Activated T-cell treated with anti-CD3 and anti-CD28 coated beads, Interleukin-2, amount 50 U/mL, for 4 hours (primary cell): ENCODE data around the gene OBP2A. TPM values are rescaled to one million over a fixed set of nuclear protein-coding genes. Genes with fewer than 3 reads are reported as not detected.
A peak's percentile ranks its signal among the peaks of the same experiment; 100 is the strongest.
"Not testable (repeated sequence)": the region's sequence is repeated elsewhere in the genome, so short reads cannot be mapped to it uniquely, and the experiment has no call there.

Experiments used
- ATAC-seq, 2 donors: fragments of 200-7000 bp; cut with Tn5 transposase; one replicate each; pipeline ENCODE4 v1.10.0; 2021
- DNase-seq: peaks from one replicate; pipeline ENCODE4 v3.0.0-alpha.2; 2020
- H3K27me3 Mint-ChIP-seq: one replicate; pipeline ENCODE4 v1.8.0; 2021; ENCODE audit warnings: low read depth, mixed read lengths
- H3K36me3 Mint-ChIP-seq: one replicate; pipeline ENCODE4 v1.8.0; 2022; ENCODE audit warnings: mixed read lengths; ENCODE audit not compliant: insufficient read depth
- H3K4me1 Mint-ChIP-seq: one replicate; pipeline ENCODE4 v1.8.0; 2021; ENCODE audit warnings: low read depth, mixed read lengths
- H3K4me3 Mint-ChIP-seq: one replicate; pipeline ENCODE4 v1.8.0; 2021; ENCODE audit warnings: mild to moderate bottlenecking, moderate library complexity, mixed read lengths
- H3K9me3 Mint-ChIP-seq: one replicate; pipeline ENCODE4 v1.8.0; 2021; ENCODE audit warnings: mixed read lengths
- total RNA-seq, 3 donors: library from RNA; stranded (reverse); gene quantifications; one replicate each; pipeline ENCODE4 v1.2.1, GENCODE V29; 2021

The OBP2A gene, protein sequence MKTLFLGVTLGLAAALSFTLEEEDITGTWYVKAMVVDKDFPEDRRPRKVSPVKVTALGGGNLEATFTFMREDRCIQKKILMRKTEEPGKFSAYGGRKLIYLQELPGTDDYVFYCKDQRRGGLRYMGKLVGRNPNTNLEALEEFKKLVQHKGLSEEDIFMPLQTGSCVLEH
- not detected for total RNA-seq

DNA sequence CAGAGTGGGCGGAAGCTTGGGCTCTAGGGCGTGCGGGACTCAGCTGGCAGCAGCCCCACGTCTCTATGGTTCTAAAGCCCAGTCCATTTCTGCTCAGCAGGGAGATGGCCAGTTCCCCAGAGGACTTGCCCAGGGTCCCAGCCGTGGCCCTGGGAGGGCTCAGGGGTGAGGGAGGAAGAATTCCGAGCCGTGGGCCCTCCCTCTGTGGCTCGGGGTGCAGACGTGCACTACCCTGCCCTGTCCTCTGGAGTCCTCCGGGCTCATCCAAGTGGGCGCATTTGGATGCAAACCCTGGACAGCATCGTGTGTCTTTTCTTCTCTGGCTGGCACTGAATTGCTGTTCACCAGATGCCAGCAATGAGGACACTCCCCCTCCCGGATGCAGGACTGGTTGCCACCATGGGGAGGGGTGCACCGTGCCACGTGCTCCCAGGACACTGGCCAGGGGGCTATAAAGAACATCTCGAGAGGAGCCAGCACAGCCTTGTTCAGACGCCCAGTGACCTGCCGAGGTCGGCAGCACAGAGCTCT, at the start of gene OBP2A:
Gene OBP2A, plus strand, starts transcription at position 481 of the 531 bp plus-strand sequence. CDS start 55 bp downstream, outside the sequence.
- not testable (repeated sequence) for ATAC-seq, DNase-seq, H3K36me3 Mint-ChIP-seq, H3K4me1 Mint-ChIP-seq, H3K9me3 Mint-ChIP-seq, H3K4me3 Mint-ChIP-seq
- peaks cover 11% of the 10 kb centered on the region for H3K27me3 Mint-ChIP-seq

DNA sequence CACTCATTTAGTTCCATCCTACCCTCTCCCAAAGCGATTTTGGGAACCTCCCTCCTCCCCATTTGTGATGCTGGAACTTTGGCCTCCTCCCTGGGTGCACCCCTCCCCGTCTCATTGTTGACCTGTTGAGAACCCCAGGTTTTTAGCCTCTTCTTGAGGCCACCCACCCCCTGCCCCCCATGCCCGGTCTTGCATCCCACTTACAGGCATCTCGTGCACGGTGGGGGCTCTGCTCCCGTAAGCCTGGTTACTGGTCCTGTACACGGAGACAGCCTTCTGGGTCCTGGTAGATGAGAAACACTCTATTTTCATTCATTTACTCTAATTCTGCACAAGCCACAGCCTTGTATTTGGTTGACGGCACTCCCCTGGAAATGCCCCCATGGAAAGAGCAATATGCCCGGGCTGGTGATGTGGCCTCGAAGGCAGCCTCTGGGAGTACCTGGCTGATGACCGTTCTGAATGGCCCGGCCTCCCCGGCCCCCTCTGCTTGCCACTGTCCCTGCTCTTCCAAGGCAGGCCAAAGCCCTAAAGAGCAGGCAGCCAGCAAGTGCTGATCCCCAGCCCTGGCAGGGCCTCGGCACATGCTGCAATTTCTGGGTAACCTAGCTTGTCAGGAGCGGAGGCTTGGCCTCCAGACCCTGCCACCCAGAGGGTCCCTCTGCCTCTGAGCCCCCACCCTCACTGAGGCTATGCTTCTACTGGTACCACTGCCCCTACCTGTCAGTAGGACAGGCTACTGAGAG, 47.4 kb upstream of the OBP2A start:
- H3K27me3 Mint-ChIP-seq = peaks cover 4% of the 10 kb centered on the region
- ATAC-seq = no peak
- H3K36me3 Mint-ChIP-seq = peaks cover 6% of the 10 kb centered on the region
- no peak for DNase-seq
- H3K4me3 Mint-ChIP-seq = peak overlapping the region; percentile 91
- H3K4me1 Mint-ChIP-seq = peaks cover 14% of the 10 kb centered on the region
- H3K9me3 Mint-ChIP-seq = no peaks in the 10 kb centered on the region

DNA sequence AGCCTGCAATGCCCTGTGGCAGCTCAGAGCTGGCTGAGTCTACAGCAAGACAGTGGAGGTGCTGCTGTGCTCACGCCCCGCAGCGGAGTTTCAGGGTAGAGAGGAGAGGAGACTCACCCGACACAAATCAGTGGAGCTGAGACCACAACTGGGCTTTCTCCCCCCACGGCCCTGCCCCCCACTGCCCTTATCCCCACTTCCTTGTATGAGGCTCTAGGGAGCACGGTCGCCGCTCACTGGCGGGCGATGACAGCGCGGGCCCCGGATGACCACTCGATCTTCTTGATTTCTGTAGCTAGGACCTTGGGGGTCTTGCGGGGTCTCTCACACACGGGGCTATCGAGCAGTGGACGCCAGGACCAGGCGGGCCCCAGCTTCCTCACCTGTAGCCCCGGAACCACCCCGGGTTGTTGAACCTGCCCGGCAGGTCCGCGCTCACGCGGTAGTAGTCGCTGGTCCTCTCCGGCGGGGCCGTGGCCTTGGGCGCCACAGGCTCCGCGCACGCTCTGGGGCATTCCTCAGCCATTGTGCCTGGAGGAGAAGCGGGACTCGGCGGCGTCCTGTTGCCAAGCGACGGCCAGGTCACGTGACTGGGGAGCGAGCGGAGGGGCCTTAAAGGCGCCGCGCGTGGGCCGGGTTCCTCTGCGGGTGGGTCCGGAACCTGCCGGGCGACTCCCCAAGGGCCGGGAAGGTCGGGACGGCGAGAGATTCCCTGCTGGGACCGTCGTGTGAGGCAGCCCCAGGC, 46.4 kb upstream of the OBP2A start:
- peaks cover 16% of the 10 kb centered on the region for H3K4me1 Mint-ChIP-seq
- H3K4me3 Mint-ChIP-seq = peak overlapping the region; percentile 91
- peaks cover 14% of the 10 kb centered on the region for H3K36me3 Mint-ChIP-seq
- DNase-seq (peak; percentile 90), ATAC-seq (peak; percentile 54 to 59)
- no peaks in the 10 kb centered on the region for H3K9me3 Mint-ChIP-seq
- peaks cover 4% of the 10 kb centered on the region for H3K27me3 Mint-ChIP-seq

DNA sequence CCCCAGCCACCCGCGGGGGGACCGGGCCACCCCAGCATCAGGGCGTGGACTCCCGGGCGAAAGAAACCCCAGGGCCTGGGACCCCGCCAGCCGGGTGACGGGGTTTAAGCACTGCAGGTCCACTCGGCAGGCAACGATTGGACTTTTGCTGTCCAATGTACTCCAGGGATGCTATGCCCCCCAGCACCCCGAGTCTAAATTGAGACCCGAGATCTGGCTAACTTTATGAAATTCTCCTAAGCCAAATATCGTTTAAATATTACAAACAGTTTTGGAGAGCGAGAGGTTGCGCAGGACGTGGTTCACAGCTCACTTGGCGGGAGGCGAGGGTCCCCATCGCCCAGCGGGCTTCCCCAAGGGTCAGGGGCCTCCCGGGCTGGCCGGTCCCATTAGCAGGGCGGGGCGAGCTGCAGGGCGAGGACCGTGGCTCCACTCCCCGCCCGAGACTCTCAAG, 45.8 kb upstream of the OBP2A start:
- ATAC-seq (peak; percentile 0 to 16), DNase-seq (no peak)
- no peaks in the 10 kb centered on the region for H3K9me3 Mint-ChIP-seq
- peaks cover 17% of the 10 kb centered on the region for H3K36me3 Mint-ChIP-seq
- peak overlapping the region; percentile 91 for H3K4me3 Mint-ChIP-seq
- H3K27me3 Mint-ChIP-seq = peaks cover 4% of the 10 kb centered on the region
- peaks cover 17% of the 10 kb centered on the region for H3K4me1 Mint-ChIP-seq

DNA sequence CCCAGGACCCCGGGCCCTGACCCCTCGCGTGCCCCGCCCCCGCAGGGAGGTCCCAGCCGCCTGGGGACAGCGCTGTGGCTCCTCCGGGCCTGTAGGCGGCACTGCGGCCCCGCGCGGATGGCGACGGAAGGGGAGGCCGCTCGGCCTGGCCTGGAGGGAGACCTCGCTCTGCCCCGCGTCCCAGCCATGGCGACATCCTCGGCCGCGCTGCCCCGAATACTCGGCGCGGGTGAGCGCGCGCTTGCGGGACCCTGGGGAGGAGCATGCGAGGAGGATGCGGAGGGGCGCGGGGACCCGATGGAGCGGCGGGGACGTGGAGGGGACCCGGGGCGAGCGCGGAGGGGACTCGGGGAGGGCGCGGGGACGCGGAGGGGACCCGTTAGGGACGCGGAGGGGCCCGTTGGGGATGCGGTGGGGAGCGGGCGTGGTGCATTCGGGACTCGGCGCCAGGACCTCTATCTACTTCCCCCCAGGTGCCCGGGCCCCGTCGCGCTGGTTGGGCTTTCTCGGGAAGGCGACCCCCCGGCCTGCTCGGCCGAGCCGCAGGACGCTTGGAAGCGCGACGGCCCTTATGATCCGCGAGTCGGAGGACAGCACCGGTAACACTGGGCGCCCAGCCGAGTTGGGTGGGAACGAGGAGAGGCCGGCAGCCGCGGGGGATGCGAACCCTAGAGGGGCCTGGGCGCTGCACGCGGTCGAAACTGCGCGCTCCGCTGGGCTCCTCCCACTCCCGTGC, 45.2 kb upstream of the OBP2A start, which contains the start of gene MRPS2:
Gene MRPS2, plus strand, starts transcription at position 158 of the 736 bp plus-strand sequence. Its CDS starts 29 bp downstream, at position 187.
- H3K9me3 Mint-ChIP-seq = no peaks in the 10 kb centered on the region
- ATAC-seq (peak; percentile 93 to 94), DNase-seq (peak; percentile 77)
- H3K27me3 Mint-ChIP-seq = peaks cover 4% of the 10 kb centered on the region
- peaks cover 17% of the 10 kb centered on the region for H3K36me3 Mint-ChIP-seq
- H3K4me1 Mint-ChIP-seq = peaks cover 17% of the 10 kb centered on the region
- peak within 1 kb of the TSS; percentile 91 for H3K4me3 Mint-ChIP-seq

DNA sequence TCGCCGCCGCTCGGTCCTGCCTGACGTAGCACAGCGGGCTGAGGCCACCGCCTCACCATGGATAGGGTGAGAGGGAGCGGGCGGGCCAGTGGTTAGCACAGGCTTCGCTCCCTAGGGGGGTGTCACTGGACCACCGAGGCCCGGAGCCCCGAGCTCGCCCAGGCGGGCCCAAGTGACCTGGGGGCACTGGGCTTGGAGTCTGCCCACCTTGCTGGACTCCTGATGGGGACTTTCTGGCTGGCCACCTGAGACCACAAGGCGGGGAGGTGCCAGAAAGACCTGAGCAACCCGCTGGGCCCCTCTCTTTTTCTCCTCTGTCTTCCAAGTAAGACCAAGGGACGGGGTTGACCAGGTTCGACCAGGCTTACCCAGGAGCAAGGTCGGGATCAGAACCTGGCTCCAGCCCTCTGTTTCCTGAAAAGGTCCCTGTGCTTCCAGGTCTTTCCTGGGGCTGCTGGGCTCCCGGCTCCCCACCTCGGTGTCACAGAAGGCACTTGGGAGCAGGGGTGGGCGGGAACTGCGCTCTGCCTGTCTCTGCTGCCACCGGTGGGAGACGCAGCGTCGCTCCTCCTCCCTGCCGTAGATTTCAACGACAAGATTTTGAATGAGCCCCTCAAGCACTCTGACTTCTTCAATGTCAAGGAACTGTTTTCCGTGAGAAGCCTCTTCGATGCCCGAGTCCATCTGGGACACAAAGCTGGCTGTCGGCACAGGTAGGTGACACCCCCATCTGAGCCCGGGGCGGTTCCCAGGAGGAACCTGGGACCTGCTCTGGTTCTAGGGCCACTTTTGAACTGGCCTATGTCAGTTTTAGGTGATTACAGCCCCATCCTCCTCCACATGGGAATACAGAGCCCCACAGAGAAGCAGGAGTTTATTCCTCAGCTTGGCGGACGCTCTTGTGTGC, 44.4 kb upstream of the OBP2A start:
- no peaks in the 10 kb centered on the region for H3K9me3 Mint-ChIP-seq
- DNase-seq (no peak), ATAC-seq (no peak)
- H3K36me3 Mint-ChIP-seq = peaks cover 17% of the 10 kb centered on the region
- peaks cover 17% of the 10 kb centered on the region for H3K4me1 Mint-ChIP-seq
- peak overlapping the region; percentile 91 for H3K4me3 Mint-ChIP-seq
- H3K27me3 Mint-ChIP-seq = peaks cover 4% of the 10 kb centered on the region

DNA sequence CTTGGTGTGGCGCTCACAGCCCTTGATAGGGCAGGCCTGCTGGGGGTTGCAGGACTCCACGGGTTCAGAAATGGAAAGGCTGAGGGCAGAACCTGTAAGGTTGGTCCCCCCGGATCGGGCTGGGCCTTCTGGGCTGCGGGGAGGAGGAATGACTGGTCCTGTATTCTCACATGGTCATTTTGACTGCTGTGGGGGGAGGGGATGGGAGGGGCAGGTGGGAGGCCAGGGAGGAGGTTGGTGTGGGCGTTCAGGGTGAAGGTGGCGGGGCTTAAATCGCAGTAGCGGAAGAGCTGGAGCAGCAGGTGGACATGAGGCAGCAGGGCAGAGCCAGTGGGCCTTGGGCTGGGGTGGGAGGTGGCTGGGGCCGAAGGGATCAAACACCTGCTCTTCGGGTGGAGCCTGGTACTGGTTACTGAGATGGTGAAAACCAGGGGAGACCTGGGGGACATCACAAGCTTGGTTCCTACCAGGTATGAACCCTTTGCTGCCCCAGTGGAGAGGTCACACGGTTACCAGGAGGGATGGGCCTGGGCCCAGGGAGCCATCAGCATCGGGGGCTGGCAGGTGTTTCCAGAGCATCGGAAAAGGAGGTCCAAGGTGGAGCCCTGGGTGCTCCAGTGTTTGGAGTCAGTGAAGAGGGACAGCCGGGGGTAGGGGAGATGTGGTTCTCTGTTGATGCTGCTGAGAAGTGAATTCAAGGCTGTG, 43.6 kb upstream of the OBP2A start:
- Mint-ChIP-seq H3K27me3 (peaks cover 4% of the 10 kb centered on the region), H3K9me3 (no peaks in the 10 kb centered on the region), H3K36me3 (peaks cover 17% of the 10 kb centered on the region), H3K4me3 (peak overlapping the region; percentile 91), H3K4me1 (peaks cover 17% of the 10 kb centered on the region)
- DNase-seq (no peak), ATAC-seq (no peak)

DNA sequence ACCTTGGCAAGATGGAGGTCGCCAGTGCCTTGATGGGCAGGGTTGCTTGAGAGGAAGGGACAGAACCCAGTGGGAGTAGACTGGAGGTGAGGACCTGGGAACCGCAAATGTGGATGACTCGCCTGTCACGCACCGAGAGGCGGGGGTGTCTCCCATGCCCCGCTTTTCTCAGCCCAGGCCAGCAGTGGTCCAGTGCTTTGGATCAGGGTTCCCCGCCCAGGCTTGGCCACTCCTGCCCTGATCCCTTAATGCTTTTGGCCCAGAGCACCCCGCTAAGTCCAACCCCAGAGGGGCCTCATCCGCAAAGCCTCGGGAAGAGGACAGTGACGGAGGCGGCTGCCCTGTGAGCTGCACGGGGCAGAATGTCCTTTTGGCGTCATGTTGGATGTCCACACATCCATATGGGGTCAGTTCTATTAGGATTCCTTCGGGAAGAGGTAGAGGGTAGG, 43.0 kb upstream of the OBP2A start:
- Mint-ChIP-seq H3K4me3 (peak overlapping the region; percentile 91), H3K36me3 (peaks cover 17% of the 10 kb centered on the region), H3K27me3 (peaks cover 4% of the 10 kb centered on the region), H3K4me1 (peaks cover 17% of the 10 kb centered on the region), H3K9me3 (no peaks in the 10 kb centered on the region)
- no peak for DNase-seq
- ATAC-seq = no peak

DNA sequence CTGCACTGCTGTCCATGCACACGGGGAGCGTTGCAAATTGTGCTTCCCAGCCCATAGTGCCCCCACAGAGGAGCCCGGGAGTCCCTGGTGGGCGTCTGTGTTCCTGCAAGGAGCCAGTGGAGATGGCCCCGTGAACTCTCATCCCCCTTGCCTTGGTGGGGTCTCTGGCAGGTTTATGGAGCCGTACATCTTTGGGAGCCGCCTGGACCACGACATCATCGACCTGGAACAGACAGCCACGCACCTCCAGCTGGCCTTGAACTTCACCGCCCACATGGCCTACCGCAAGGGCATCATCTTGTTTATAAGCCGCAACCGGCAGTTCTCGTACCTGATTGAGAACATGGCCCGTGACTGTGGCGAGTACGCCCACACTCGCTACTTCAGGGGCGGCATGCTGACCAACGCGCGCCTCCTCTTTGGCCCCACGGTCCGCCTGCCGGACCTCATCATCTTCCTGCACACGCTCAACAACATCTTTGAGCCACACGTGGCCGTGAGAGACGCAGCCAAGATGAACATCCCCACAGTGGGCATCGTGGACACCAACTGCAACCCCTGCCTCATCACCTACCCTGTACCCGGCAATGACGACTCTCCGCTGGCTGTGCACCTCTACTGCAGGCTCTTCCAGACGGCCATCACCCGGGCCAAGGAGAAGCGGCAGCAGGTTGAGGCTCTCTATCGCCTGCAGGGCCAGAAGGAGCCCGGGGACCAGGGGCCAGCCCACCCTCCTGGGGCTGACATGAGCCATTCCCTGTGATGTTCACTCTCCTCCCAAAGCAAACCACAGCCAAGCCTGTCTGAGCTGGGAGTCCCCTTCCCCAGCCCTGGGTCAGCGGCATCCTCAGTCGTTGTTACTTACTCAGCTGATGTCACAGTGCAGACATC, 42.3 kb upstream of the OBP2A start:
- Mint-ChIP-seq H3K27me3 (no peaks in the 10 kb centered on the region), H3K36me3 (peaks cover 17% of the 10 kb centered on the region), H3K4me3 (peak overlapping the region; percentile 53), H3K4me1 (peaks cover 17% of the 10 kb centered on the region), H3K9me3 (peaks cover under 1% of the 10 kb centered on the region)
- DNase-seq (no peak), ATAC-seq (no peak)

DNA sequence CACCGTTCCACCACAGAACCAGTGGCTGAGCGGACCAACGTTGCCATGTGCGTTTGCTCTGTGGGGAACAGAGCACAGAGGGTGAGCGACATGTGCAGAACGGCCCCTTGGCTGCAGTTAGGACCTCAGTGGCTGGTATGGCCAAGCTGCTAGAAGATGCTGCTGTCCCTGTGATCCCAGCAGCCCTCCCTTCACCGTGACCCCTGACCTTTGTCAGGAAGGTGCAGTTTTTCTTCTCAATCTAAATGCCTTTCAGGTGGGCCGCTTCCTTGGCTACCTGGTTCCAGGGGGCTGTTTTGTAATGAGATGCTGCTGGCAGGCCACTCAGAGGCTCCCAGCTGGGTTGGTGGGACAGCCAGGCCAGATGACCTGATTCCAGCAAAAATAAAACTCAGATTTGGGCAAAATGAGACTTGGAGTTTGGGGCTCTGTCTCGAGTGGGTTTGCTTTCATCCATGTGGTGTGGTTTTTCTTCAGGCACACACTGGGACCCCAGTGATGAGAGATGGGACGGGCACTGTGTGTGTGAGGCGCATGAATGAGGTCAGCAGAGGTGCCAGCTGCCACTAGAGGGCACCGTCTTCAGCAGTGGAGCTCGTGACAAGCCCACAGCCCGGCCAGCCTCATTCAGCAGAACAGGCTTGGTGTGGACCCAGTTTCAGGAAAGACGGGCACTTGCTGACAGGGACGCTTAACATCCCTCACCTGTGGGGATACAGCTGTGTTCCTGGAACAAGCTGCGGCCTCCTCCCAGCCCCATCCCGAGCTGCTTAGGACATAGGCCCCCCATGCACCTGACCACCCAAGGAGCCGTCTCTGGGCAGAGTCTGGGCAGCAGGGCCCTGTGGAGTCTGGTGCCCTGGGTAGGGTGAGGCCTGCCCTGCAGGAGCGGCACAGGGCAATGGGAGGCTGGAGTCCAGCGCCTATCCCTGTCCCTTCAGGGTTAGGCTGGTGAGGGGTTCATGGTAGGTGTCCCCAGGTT, 41.4 kb upstream of the OBP2A start:
- ATAC-seq = peak; percentile 20 to 29
- DNase-seq = peak; percentile 42
- H3K4me1 Mint-ChIP-seq = peaks cover 17% of the 10 kb centered on the region
- H3K9me3 Mint-ChIP-seq = peaks cover 10% of the 10 kb centered on the region
- H3K27me3 Mint-ChIP-seq = no peaks in the 10 kb centered on the region
- H3K4me3 Mint-ChIP-seq = no peak overlapping the region
- H3K36me3 Mint-ChIP-seq = peaks cover 17% of the 10 kb centered on the region
